A549 (cell line): ENCODE data around the gene KDELR1. TPM values are rescaled to one million over a fixed set of nuclear protein-coding genes. Genes with fewer than 3 reads are reported as not detected.

ENCODE experiments used
- ATAC-seq, 2 experiments: fragments of 200-7000 bp in 1 of 2; fragments of >200 bp in 1 of 2; cut with Nextera tagmentation in 1 of 2; cut with Tn5 transposase in 1 of 2; 3 replicates each; pipeline versions ENCODE4 v1.8.0 to v1.9.1; 2018 to 2020; ENCODE audit warnings: mild to moderate bottlenecking in 1 of 2, moderate library complexity in 1 of 2
- CTCF ChIA-PET: fragments of 300-600 bp; sonication (Branson Sonifier 250); formaldehyde crosslinking; extraction: SDS; loops from one replicate; lab custom pipeline; 2021; ENCODE audit warnings: antibody characterized with exemption, inconsistent platforms; lab: Yijun Ruan, JAX
- POLR2A ChIA-PET: fragments of 350-600 bp; formaldehyde crosslinking; extraction: SDS; loops from one replicate; lab custom pipeline; 2021; ENCODE audit warnings: antibody characterized with exemption, inconsistent platforms; lab: Yijun Ruan, JAX
- DNase-seq, 2 experiments: peaks; one replicate each; pipeline versions ENCODE4 v3.0.0 to v3.0.0-alpha.2; 2011 to 2016; ENCODE audit warnings: low read depth in 1 of 2, low spot score in 1 of 2
- FAIRE-seq: peaks from 2 replicates; lab custom pipeline; 2011; peaks lifted over from hg19 to GRCh38; lab: Jason Lieb, UNC
- H3K27ac ChIP-seq, 2 experiments: fragments of >200 bp; sonication (Bioruptor Twin); formaldehyde crosslinking; 3 replicates each; pipeline ENCODE4 v1.5.1; 2016 to 2017
- H3K4me1 ChIP-seq: fragments of >200 bp; sonication (Bioruptor Twin); formaldehyde crosslinking; 3 replicates; pipeline ENCODE4 v1.6.1; 2016
- H3K4me2 ChIP-seq: fragments of >200 bp; sonication (Bioruptor Twin); formaldehyde crosslinking; 3 replicates; pipeline ENCODE4 v1.6.1; 2016
- H3K4me3 ChIP-seq: fragments of >200 bp; sonication (Bioruptor Twin); formaldehyde crosslinking; 3 replicates; pipeline ENCODE4 v1.5.1; 2016
- H3K9me3 ChIP-seq: fragments of >200 bp; sonication (Bioruptor Twin); formaldehyde crosslinking; 3 replicates; pipeline ENCODE4 v1.6.1; 2016
- BHLHE40 ChIP-seq: IDR thresholded peaks from 2 replicates; pipeline ENCODE4 v1.6.1; 2012; ENCODE audit warnings: low read depth, low read length, inconsistent platforms
- CBX8 ChIP-seq: fragments of 200-600 bp; sonication (generic); IDR thresholded peaks from 2 replicates; pipeline ENCODE4 v1.6.1; 2016
- CEBPB ChIP-seq, 2 experiments: fragments of >200 bp in 1 of 2; sonication (Bioruptor Twin) in 1 of 2; formaldehyde crosslinking in 1 of 2; IDR thresholded peaks; 2 replicates each; pipeline ENCODE4 v1.6.1; 2012 to 2016
- CHD2 ChIP-seq: fragments of 150-350 bp; IDR thresholded peaks from 2 replicates; pipeline ENCODE4 v1.6.1; 2014; ENCODE audit warnings: low read length; ENCODE audit not compliant: partially characterized antibody
- EHF ChIP-seq: fragments of 250-450 bp; sonication (Bioruptor Pico); IDR thresholded peaks from 2 replicates; pipeline ENCODE4 v1.5.0; 2020; ENCODE audit warnings: mild to moderate bottlenecking
- FOSB ChIP-seq: fragments of 250-450 bp; sonication (Bioruptor Pico); IDR thresholded peaks from 2 replicates; pipeline ENCODE4 v1.5.0; 2020; ENCODE audit warnings: mild to moderate bottlenecking, moderate library complexity
- FOXS1 ChIP-seq: fragments of 250-450 bp; sonication (Bioruptor Pico); IDR thresholded peaks from 2 replicates; pipeline ENCODE4 v1.5.0; 2020; ENCODE audit warnings: mild to moderate bottlenecking, moderate library complexity
- GATA3 ChIP-seq: IDR thresholded peaks from 2 replicates; pipeline ENCODE4 v1.6.1; 2012; ENCODE audit warnings: borderline replicate concordance
- HEYL ChIP-seq: fragments of 250-450 bp; sonication (Bioruptor Pico); IDR thresholded peaks from 2 replicates; pipeline ENCODE4 v1.8.0; 2021; ENCODE audit warnings: mild to moderate bottlenecking, moderate library complexity
- HOXA7 ChIP-seq: fragments of 250-450 bp; sonication (Bioruptor Pico); IDR thresholded peaks from 2 replicates; pipeline ENCODE4 v1.5.0; 2020; ENCODE audit warnings: mild to moderate bottlenecking, moderate library complexity
- JUNB ChIP-seq: fragments of >200 bp; sonication (Bioruptor Twin); formaldehyde crosslinking; IDR thresholded peaks from 2 replicates; pipeline ENCODE4 v1.6.1; 2016
- KDM1A ChIP-seq: fragments of 200-600 bp; sonication (generic); IDR thresholded peaks from 2 replicates; pipeline ENCODE4 v1.6.1; 2016; ENCODE audit warnings: low read depth, mild to moderate bottlenecking
- KDM5A ChIP-seq: fragments of 200-600 bp; sonication (generic); IDR thresholded peaks from 2 replicates; pipeline ENCODE4 v1.6.1; 2016; ENCODE audit warnings: antibody characterized with exemption, mild to moderate bottlenecking
- MAFK ChIP-seq: fragments of 450-650 bp; IDR thresholded peaks from 2 replicates; pipeline ENCODE4 v1.6.1; 2014; ENCODE audit not compliant: partially characterized antibody
- MAZ ChIP-seq: fragments of 150-350 bp; IDR thresholded peaks from 2 replicates; pipeline ENCODE4 v1.6.1; 2014; ENCODE audit warnings: antibody characterized with exemption, low read depth, low read length, borderline replicate concordance
- POLR2AphosphoS2 ChIP-seq: conservative IDR thresholded peaks from 2 replicates; pipeline ENCODE4 v1.6.1; 2012; ENCODE audit warnings: low read length, improper control_type of control experiment, inconsistent platforms
- RAD21 ChIP-seq, 2 experiments: fragments of >200 bp in 1 of 2; sonication (Bioruptor Twin) in 1 of 2; formaldehyde crosslinking in 1 of 2; IDR thresholded peaks in 1 of 2; conservative IDR thresholded peaks in 1 of 2; 2 replicates in 1 of 2; 3 replicates in 1 of 2; pipeline ENCODE4 v1.6.1; 2012 to 2018; ENCODE audit warnings: inconsistent platforms in 1 of 2
- RARB ChIP-seq: fragments of 250-450 bp; sonication (Bioruptor Pico); IDR thresholded peaks from 2 replicates; pipeline ENCODE4 v1.8.0; 2021; ENCODE audit warnings: mild to moderate bottlenecking, moderate library complexity
- SMC3 ChIP-seq: fragments of >200 bp; sonication (Bioruptor Twin); formaldehyde crosslinking; IDR thresholded peaks from 3 replicates; pipeline ENCODE4 v1.6.1; 2018; ENCODE audit warnings: inconsistent platforms
- SREBF2 ChIP-seq: fragments of 450-650 bp; IDR thresholded peaks from 2 replicates; pipeline ENCODE4 v1.6.1; 2014; ENCODE audit warnings: mild to moderate bottlenecking, moderate library complexity
- TP53 ChIP-seq: fragments of 250-450 bp; sonication (Bioruptor Pico); IDR thresholded peaks from 2 replicates; pipeline ENCODE4 v1.5.0; 2021; ENCODE audit warnings: mild to moderate bottlenecking, moderate library complexity
- ZFP36 ChIP-seq: fragments of 450-650 bp; IDR thresholded peaks from 2 replicates; pipeline ENCODE4 v1.6.1; 2014; ENCODE audit warnings: borderline replicate concordance; ENCODE audit not compliant: partially characterized antibody
- WGBS: methylation state at CpG from one replicate; pipeline ENCODE4 v1.1.6; 2017; ENCODE audit errors: missing lambda C conversion rate; 5-methylcytosine and 5-hydroxymethylcytosine counted together
- polyA plus RNA-seq, 4 experiments: library from polyadenylated mRNA; depleted of rRNA in 3 of 4; stranded (reverse); fragments of >200 nt; fragmentation: RNase III in 1 of 4; extraction: RNeasy Plus Mini Kit Qiagen cat#74134 plus additional on column Dnase treatment in 1 of 4; gene quantifications; 2 replicates in 3 of 4; 3 replicates in 1 of 4; pipeline ENCODE4 v1.2.3, GENCODE V29; 2011 to 2017
- TF ChIP-seq, protein P1 (sequence below): IDR thresholded peaks from 2 replicates; pipeline ENCODE4 v1.6.1; 2012
- TF ChIP-seq, protein P2 (sequence below): IDR thresholded peaks from 2 replicates; pipeline ENCODE4 v1.6.1; 2012; ENCODE audit warnings: low read depth, borderline replicate concordance
- TF ChIP-seq, protein P3 (sequence below): fragments of 150-350 bp; IDR thresholded peaks from 2 replicates; pipeline ENCODE4 v1.6.1; 2014; ENCODE audit warnings: low read depth, mild to moderate bottlenecking, low read length
- TF ChIP-seq, protein P4 (sequence below): fragments of >200 bp; sonication (Bioruptor Twin); formaldehyde crosslinking; IDR thresholded peaks from 2 replicates; pipeline ENCODE4 v1.6.1; 2016
- TF ChIP-seq, protein P5 (sequence below): fragments of >200 bp; sonication (Bioruptor Twin); formaldehyde crosslinking; IDR thresholded peaks from 3 replicates; pipeline ENCODE4 v1.6.1; 2016
- TF ChIP-seq, protein P6 (sequence below): fragments of 200-600 bp; sonication (generic); IDR thresholded peaks from 2 replicates; pipeline ENCODE4 v1.6.1; 2016; ENCODE audit warnings: antibody characterized with exemption, mild to moderate bottlenecking, moderate library complexity
- TF ChIP-seq, protein P7 (sequence below): fragments of 450-650 bp; IDR thresholded peaks from 2 replicates; pipeline ENCODE4 v1.6.1; 2014; ENCODE audit warnings: antibody characterized with exemption

KDELR1 gene
- polyA plus RNA-seq, 2 of the 4 experiments (the other 2 are of a cell fraction) = 200 to 302 TPM

DNA sequence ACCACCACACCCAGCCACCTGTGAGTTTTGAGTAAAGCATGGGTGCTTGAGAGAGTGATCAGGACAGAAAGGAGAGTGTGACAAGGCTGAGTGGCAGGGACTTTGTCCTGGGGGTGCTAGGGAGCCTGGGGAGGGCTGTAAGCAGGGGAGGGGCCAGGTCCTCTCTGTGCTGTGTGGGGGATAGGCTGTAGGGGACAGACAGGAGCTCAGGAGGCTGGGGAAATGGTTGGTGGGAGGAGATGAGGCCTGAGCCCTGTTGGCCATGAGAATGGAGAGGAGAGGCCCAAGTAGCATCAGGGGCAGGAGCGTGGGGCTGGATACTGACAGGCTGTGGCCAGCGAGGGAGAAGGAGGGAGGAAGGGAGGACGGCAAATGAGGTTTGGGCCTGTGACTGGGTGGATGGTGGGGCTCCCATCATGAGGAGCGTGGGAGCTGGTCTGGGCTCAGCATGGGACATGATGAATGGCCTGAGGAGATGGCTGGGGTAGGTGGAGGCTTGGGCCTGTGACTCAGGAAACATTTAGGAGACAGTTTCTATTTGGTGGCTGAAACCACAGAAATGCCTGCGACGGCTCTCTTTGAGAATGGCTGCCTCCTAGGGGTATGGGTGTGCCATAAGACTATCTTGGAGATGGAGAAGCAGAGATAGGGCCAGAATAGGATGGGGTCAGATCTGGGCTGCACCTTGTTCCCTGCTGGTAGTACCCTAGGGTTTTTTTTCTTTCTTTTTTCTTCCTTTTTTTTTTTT, 27.1 kb upstream of the KDELR1 start:
- Histone ChIP-seq H3K4me1 (peaks cover 10% of the 10 kb centered on the region), H3K27ac (peak overlapping the region in 1 of 2 experiments; percentile 53; a peak in 2 of 6 replicates), H3K4me3 (no peak overlapping the region), H3K4me2 (no peak overlapping the region)
- DNase-seq = peak in 1 of 2 experiments; percentile 58
- TF ChIP-seq GATA3 = no peak
- TF ChIP-seq, protein P1, sequence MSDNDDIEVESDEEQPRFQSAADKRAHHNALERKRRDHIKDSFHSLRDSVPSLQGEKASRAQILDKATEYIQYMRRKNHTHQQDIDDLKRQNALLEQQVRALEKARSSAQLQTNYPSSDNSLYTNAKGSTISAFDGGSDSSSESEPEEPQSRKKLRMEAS = no peak
- TF ChIP-seq, protein P2, sequence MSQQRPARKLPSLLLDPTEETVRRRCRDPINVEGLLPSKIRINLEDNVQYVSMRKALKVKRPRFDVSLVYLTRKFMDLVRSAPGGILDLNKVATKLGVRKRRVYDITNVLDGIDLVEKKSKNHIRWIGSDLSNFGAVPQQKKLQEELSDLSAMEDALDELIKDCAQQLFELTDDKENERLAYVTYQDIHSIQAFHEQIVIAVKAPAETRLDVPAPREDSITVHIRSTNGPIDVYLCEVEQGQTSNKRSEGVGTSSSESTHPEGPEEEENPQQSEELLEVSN = no peak
- TF ChIP-seq, protein P3, sequence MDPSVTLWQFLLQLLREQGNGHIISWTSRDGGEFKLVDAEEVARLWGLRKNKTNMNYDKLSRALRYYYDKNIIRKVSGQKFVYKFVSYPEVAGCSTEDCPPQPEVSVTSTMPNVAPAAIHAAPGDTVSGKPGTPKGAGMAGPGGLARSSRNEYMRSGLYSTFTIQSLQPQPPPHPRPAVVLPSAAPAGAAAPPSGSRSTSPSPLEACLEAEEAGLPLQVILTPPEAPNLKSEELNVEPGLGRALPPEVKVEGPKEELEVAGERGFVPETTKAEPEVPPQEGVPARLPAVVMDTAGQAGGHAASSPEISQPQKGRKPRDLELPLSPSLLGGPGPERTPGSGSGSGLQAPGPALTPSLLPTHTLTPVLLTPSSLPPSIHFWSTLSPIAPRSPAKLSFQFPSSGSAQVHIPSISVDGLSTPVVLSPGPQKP = no peak
- TF ChIP-seq, protein P4, sequence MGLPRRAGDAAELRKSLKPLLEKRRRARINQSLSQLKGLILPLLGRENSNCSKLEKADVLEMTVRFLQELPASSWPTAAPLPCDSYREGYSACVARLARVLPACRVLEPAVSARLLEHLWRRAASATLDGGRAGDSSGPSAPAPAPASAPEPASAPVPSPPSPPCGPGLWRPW = no peak
- TF ChIP-seq EHF (CRISPR knock-in tag) = no peak
- TF ChIP-seq JUNB = no peak
- TF ChIP-seq TP53 (CRISPR knock-in tag) = no peak
- no peak for TF ChIP-seq BHLHE40
- TF ChIP-seq KDM5A = no peak
- TF ChIP-seq CBX8 = no peak
- TF ChIP-seq HOXA7 (CRISPR knock-in tag) = no peak
- no peak for TF ChIP-seq MAFK
- no peak for TF ChIP-seq FOSB
- TF ChIP-seq POLR2AphosphoS2 = no peak
- TF ChIP-seq RAD21 (conservative IDR thresholded peaks at IDR 0.05 in 1 of 2, IDR thresholded peaks at IDR 0.05 in 1 of 2) = no peak
- no peak for TF ChIP-seq HEYL (CRISPR knock-in tag)
- TF ChIP-seq MAZ = no peak
- no peak for TF ChIP-seq CHD2
- TF ChIP-seq, all 56 proteins: peak for 0
- CTCF ChIA-PET = interaction anchor here (0.6 to 3.3 kb wide), 5 partner anchors 27 to 147 kb away, joined by 3 to 21 read pairs (median 4); partner anchors contain the start of genes GRWD1 and KDELR1
- FAIRE-seq (no peak), ATAC-seq (peak; percentile 45 to 46; a peak in 5 of 6 replicates)
- no peaks in the 10 kb centered on the region for H3K9me3 ChIP-seq
- POLR2A ChIA-PET = no interaction called here
- WGBS = 83% methylated on average over 6 of the region's 6 CpGs

DNA sequence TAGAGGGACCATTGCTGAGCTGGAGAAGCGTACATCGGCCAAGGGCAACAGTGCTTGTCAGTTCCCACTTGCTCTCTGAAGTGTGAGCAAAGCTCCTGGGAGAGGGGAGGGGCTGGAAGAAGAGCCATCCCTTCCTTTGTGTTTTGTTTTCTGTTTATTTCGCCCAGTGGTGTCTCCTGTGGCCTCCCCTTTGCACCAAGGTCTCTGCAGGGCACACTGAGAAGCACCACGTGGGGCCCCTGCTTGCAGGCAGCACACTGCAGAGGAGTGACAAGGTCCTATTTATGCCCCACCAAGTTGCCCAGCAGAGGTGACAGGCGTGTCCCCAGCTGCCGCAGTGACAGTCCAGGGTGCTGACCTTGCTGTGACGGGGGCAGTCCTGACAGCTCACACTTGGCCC, 26.1 kb upstream of the KDELR1 start:
- CTCF ChIA-PET = interaction anchor here (0.9 to 3.3 kb wide), 4 partner anchors 26 to 146 kb away, joined by 3 to 21 read pairs (median 4); partner anchors contain the start of genes GRWD1 and KDELR1
- ATAC-seq = no peak
- 74% methylated on average over 7 of the region's 7 CpGs for WGBS
- no peak for TF ChIP-seq RARB (CRISPR knock-in tag)
- TF ChIP-seq ZFP36 = no peak
- TF ChIP-seq SMC3 = no peak
- no peak for TF ChIP-seq CEBPB (IDR thresholded peaks at IDR 0.05)
- no peak for TF ChIP-seq KDM5A
- TF ChIP-seq SREBF2 = no peak
- no peak for TF ChIP-seq GATA3
- TF ChIP-seq, protein P5, sequence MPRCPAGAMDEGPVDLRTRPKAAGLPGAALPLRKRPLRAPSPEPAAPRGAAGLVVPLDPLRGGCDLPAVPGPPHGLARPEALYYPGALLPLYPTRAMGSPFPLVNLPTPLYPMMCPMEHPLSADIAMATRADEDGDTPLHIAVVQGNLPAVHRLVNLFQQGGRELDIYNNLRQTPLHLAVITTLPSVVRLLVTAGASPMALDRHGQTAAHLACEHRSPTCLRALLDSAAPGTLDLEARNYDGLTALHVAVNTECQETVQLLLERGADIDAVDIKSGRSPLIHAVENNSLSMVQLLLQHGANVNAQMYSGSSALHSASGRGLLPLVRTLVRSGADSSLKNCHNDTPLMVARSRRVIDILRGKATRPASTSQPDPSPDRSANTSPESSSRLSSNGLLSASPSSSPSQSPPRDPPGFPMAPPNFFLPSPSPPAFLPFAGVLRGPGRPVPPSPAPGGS = no peak
- no peak for TF ChIP-seq FOSB
- no peak for TF ChIP-seq MAFK
- no peak for TF ChIP-seq KDM1A
- no peak for TF ChIP-seq FOXS1 (CRISPR knock-in tag)
- TF ChIP-seq, protein P6, sequence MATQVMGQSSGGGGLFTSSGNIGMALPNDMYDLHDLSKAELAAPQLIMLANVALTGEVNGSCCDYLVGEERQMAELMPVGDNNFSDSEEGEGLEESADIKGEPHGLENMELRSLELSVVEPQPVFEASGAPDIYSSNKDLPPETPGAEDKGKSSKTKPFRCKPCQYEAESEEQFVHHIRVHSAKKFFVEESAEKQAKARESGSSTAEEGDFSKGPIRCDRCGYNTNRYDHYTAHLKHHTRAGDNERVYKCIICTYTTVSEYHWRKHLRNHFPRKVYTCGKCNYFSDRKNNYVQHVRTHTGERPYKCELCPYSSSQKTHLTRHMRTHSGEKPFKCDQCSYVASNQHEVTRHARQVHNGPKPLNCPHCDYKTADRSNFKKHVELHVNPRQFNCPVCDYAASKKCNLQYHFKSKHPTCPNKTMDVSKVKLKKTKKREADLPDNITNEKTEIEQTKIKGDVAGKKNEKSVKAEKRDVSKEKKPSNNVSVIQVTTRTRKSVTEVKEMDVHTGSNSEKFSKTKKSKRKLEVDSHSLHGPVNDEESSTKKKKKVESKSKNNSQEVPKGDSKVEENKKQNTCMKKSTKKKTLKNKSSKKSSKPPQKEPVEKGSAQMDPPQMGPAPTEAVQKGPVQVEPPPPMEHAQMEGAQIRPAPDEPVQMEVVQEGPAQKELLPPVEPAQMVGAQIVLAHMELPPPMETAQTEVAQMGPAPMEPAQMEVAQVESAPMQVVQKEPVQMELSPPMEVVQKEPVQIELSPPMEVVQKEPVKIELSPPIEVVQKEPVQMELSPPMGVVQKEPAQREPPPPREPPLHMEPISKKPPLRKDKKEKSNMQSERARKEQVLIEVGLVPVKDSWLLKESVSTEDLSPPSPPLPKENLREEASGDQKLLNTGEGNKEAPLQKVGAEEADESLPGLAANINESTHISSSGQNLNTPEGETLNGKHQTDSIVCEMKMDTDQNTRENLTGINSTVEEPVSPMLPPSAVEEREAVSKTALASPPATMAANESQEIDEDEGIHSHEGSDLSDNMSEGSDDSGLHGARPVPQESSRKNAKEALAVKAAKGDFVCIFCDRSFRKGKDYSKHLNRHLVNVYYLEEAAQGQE = no peak
- TF ChIP-seq, protein P7, sequence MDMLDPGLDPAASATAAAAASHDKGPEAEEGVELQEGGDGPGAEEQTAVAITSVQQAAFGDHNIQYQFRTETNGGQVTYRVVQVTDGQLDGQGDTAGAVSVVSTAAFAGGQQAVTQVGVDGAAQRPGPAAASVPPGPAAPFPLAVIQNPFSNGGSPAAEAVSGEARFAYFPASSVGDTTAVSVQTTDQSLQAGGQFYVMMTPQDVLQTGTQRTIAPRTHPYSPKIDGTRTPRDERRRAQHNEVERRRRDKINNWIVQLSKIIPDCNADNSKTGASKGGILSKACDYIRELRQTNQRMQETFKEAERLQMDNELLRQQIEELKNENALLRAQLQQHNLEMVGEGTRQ = no peak
- TF ChIP-seq HEYL (CRISPR knock-in tag) = no peak
- peaks cover 13% of the 10 kb centered on the region for H3K4me1 ChIP-seq
- H3K4me3 ChIP-seq = no peak overlapping the region
- no peak overlapping the region for H3K27ac ChIP-seq
- no peak overlapping the region for H3K4me2 ChIP-seq
- POLR2A ChIA-PET = interaction anchor here (1.3 kb wide), 1 partner anchor 17 kb away, joined by 3 read pairs; no protein-coding TSS in a partner anchor
- H3K9me3 ChIP-seq = no peaks in the 10 kb centered on the region
- FAIRE-seq = no peak
- DNase-seq = no peak
